Panc1 (cell line): Measurements from ENCODE around the gene PADI3. TPM values are rescaled to one million over a fixed set of nuclear protein-coding genes. Genes with fewer than 3 reads are reported as not detected.

ENCODE experiments used
- ATAC-seq: fragments of 200-7000 bp; cut with Tn5 transposase; 2 replicates; pipeline ENCODE4 v1.9.1; 2020; ENCODE audit warnings: mild to moderate bottlenecking, moderate library complexity
- BruUV-seq: library from RNA; stranded (reverse); fragments of 400-500 nt; replicated peaks from 2 replicates; lab custom pipeline; 2021; lab: Mats Ljungman, UMichigan
- CTCF ChIA-PET: fragments of 300-600 bp; sonication (Branson Sonifier 250); formaldehyde crosslinking; loops from one replicate; lab custom pipeline; 2022; ENCODE audit warnings: antibody characterized with exemption; lab: Charles Lee
- POLR2A ChIA-PET: fragments of 300-600 bp; sonication (Branson Sonifier 250); formaldehyde crosslinking; loops from one replicate; lab custom pipeline; 2022; ENCODE audit warnings: antibody characterized with exemption; lab: Charles Lee
- DNase-seq: peaks from one replicate; pipeline ENCODE4 v3.0.0-alpha.2; 2010; ENCODE audit warnings: low read depth, low spot score
- H3K27ac ChIP-seq: 2 replicates; pipeline ENCODE4 v1.5.1; 2011; ENCODE audit warnings: mild to moderate bottlenecking, low read length, inconsistent platforms
- H3K27me3 ChIP-seq: fragments of 200-500 bp; sonication (Bioruptor generic); 2 replicates; pipeline ENCODE4 v1.6.0; 2014; ENCODE audit warnings: low read length, inconsistent platforms; ENCODE audit not compliant: control insufficient read depth, insufficient read depth
- H3K36me3 ChIP-seq: fragments of 200-500 bp; sonication (Bioruptor generic); 2 replicates; pipeline ENCODE4 v1.5.1; 2014; ENCODE audit warnings: inconsistent platforms, mild to moderate bottlenecking, low read length, moderate library complexity; ENCODE audit not compliant: control insufficient read depth, insufficient read depth
- H3K4me1 ChIP-seq: 2 replicates; pipeline ENCODE4 v1.5.1; 2011; ENCODE audit warnings: inconsistent platforms, mild to moderate bottlenecking, low read length, moderate library complexity; ENCODE audit not compliant: control insufficient read depth, insufficient read depth
- H3K4me3 ChIP-seq, 2 experiments: 2 replicates each; pipeline ENCODE4 v1.5.1; 2011 to 2012; ENCODE audit warnings: low read depth in 2 of 2, low read length in 2 of 2, mild to moderate bottlenecking in 2 of 2, inconsistent platforms in 1 of 2, moderate library complexity in 1 of 2
- H3K9me3 ChIP-seq: fragments of 200-500 bp; sonication (Bioruptor generic); 2 replicates; pipeline ENCODE4 v1.5.1; 2014; ENCODE audit warnings: low read depth, mild to moderate bottlenecking, inconsistent platforms, low read length, moderate library complexity; ENCODE audit not compliant: control insufficient read depth, insufficient read depth
- CTCF ChIP-seq: fragments of 450-650 bp; IDR thresholded peaks from 2 replicates; pipeline ENCODE4 v1.5.1; 2017; ENCODE audit warnings: mild to moderate bottlenecking
- POLR2AphosphoS5 ChIP-seq: IDR thresholded peaks from 2 replicates; pipeline ENCODE4 v1.6.1; 2012; ENCODE audit warnings: mild to moderate bottlenecking, low read depth, low read length, moderate library complexity
- REST ChIP-seq, 2 experiments: IDR thresholded peaks; 2 replicates each; pipeline ENCODE4 v1.6.1; 2011 to 2012; ENCODE audit warnings: low read depth in 2 of 2, control low read depth in 1 of 2, low read length in 1 of 2, mild to moderate bottlenecking in 1 of 2, moderate library complexity in 1 of 2; ENCODE audit not compliant: insufficient read depth in 1 of 2
- SIN3A ChIP-seq: IDR thresholded peaks from 2 replicates; pipeline ENCODE4 v1.6.1; 2012; ENCODE audit warnings: low read depth, mild to moderate bottlenecking, low read length, moderate library complexity, borderline replicate concordance; ENCODE audit not compliant: insufficient read depth
- TCF7L2 ChIP-seq: IDR thresholded peaks from 2 replicates; pipeline ENCODE4 v1.6.1; 2011; ENCODE audit warnings: mild to moderate bottlenecking, low read depth, low read length, inconsistent platforms
- in situ Hi-C: cut with HindIII; loops from 2 replicates; pipeline ENCODE4 v1.10.0; 2016; ENCODE audit warnings: low sequenced_read_pairs, low pct_unique_long_range_greater_than_20kb
- intact Hi-C: fragments of 100-400 bp; cut with micrococcal nuclease; formaldehyde crosslinking; loops from one replicate; pipeline ENCODE4 v1.10.0; 2022; ENCODE audit not compliant: unreplicated experiment
- total RNA-seq: library from RNA; stranded (reverse); gene quantifications from one replicate; pipeline ENCODE4 v1.2.1, GENCODE V29; 2021; ENCODE audit not compliant: unreplicated experiment

PADI3 gene
- total RNA-seq, 1 experiment from 2014 or later = 3.4 TPM

- DNase-seq (no peak), ATAC-seq (no peak)
- ChIA-PET CTCF (no interaction called here), POLR2A (no interaction called here)
- H3K4me3 ChIP-seq = no peak overlapping the region
- TF ChIP-seq TCF7L2 = no peak
- no peak for TF ChIP-seq REST (IDR thresholded peaks at IDR 0.05; ENCODE audit: insufficient read depth in 1 of 2, low read depth in 2 of 2, low read length in 1 of 2)
- TF ChIP-seq SIN3A = no peak
- no peak for TF ChIP-seq POLR2AphosphoS5
- no peak for TF ChIP-seq CTCF
- H3K27me3 ChIP-seq = no peaks in the 10 kb centered on the region
- intact Hi-C loops = no loop called here
- BruUV-seq = no TSS peak
- peaks cover 11% of the 10 kb centered on the region; the same call in 1 of the 2 replicates for H3K4me1 ChIP-seq
- no peak overlapping the region for H3K27ac ChIP-seq
- no peaks in the 10 kb centered on the region for H3K36me3 ChIP-seq
- in situ Hi-C loops = no loop called here
- H3K9me3 ChIP-seq = no peaks in the 10 kb centered on the region
Measured at GRCh38 chr1:17305576-17306095, 56.7 kb downstream of the PADI3 start.

GRCh38 chr1:17306407-17306806 is 57.5 kb downstream of the PADI3 start:
- Histone ChIP-seq H3K4me3 (no peak overlapping the region), H3K27ac (no peak overlapping the region), H3K4me1 (peaks cover 11% of the 10 kb centered on the region; the same call in 1 of the 2 replicates), H3K9me3 (no peaks in the 10 kb centered on the region), H3K36me3 (no peaks in the 10 kb centered on the region), H3K27me3 (no peaks in the 10 kb centered on the region)
- no peak for DNase-seq
- in situ Hi-C loops = no loop called here
- POLR2A ChIA-PET = no interaction called here
- CTCF ChIA-PET = no interaction called here
- no peak for TF ChIP-seq CTCF
- peak; percentile 62 to 68; a peak in 2 of 4 replicates for TF ChIP-seq REST (IDR thresholded peaks at IDR 0.05; ENCODE audit: insufficient read depth in 1 of 2, low read depth in 2 of 2, low read length in 1 of 2)
- TF ChIP-seq SIN3A = no peak
- intact Hi-C loops = no loop called here
- BruUV-seq = no TSS peak
- ATAC-seq = no peak
